GM23338 (cell line): ENCODE results near the gene DELE1.

Experiments
- POLR2AphosphoS5 ChIP-seq: IDR thresholded peaks from 2 replicates; pipeline ENCODE4 v1.6.1; 2016; ENCODE audit warnings: antibody characterized with exemption, low read depth
- TF ChIP-seq, protein P1 (sequence below), 2 experiments: fragments of 200-600 bp in 1 of 2; sonication (generic) in 1 of 2; conservative IDR thresholded peaks; 2 replicates each; pipeline versions ENCODE4 v1.5.1 to v1.6.1; 2016 to 2017; ENCODE audit warnings: antibody characterized with exemption in 2 of 2, low read depth in 2 of 2, mild to moderate bottlenecking in 2 of 2, moderate library complexity in 1 of 2

DNA sequence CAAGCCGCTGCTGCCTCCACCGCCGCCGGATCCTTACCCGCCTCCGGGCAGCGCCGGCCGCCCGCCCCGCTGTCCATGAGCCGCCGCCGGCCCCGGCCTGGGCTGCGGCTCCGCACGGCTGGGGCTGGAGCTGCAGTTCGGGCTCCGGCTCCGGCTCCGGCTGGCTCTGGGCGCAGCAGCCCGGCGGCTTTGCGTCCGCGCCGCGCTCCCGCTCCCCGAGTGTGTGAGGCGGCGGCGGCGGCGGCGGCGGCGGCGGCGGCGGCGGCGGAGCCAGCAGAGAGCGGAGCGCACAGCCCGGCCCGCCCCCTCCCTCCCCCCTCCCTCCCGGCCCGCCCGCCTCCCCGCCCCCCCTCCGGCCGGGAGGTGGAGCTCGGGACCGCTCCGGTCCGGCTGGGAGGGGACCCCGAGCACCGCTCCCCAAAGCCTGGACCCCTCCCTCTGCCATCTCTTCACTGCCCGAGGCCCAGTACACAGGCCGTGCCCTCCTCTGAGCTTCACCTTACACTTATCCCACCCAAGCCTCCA, 45.4 kb upstream of the DELE1 start, which contains the start of gene PCDH1:
- TF ChIP-seq, protein P1, sequence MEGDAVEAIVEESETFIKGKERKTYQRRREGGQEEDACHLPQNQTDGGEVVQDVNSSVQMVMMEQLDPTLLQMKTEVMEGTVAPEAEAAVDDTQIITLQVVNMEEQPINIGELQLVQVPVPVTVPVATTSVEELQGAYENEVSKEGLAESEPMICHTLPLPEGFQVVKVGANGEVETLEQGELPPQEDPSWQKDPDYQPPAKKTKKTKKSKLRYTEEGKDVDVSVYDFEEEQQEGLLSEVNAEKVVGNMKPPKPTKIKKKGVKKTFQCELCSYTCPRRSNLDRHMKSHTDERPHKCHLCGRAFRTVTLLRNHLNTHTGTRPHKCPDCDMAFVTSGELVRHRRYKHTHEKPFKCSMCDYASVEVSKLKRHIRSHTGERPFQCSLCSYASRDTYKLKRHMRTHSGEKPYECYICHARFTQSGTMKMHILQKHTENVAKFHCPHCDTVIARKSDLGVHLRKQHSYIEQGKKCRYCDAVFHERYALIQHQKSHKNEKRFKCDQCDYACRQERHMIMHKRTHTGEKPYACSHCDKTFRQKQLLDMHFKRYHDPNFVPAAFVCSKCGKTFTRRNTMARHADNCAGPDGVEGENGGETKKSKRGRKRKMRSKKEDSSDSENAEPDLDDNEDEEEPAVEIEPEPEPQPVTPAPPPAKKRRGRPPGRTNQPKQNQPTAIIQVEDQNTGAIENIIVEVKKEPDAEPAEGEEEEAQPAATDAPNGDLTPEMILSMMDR (conservative IDR thresholded peaks at IDR 0.05; ENCODE audit: low read depth in 2 of 2) = no peak
- TF ChIP-seq POLR2AphosphoS5 = no peak
